Lower leg skin (tissue), 4 donors: ENCODE measurements around the gene TBC1D7. TPM values are rescaled to one million over a fixed set of nuclear protein-coding genes. Genes with fewer than 3 reads are reported as not detected.

Source experiments
- DNase-seq, 2 donors: peaks; one replicate each; pipeline ENCODE4 v3.0.0-alpha.2; 2019; ENCODE audit warnings: low spot score in 2 of 2
- H3K4me3 ChIP-seq: fragments of 200-600 bp; sonication (generic); 2 replicates; pipeline ENCODE4 v1.5.1; 2017; ENCODE audit warnings: mild to moderate bottlenecking, low read depth; ENCODE audit not compliant: poor library complexity, severe bottlenecking
- POLR2A ChIP-seq, 2 donors: fragments of 450-650 bp; IDR thresholded peaks; one replicate each; pipeline ENCODE4 v1.6.1; 2016 to 2017; ENCODE audit warnings: antibody characterized with exemption in 2 of 2, mild to moderate bottlenecking in 1 of 2, moderate library complexity in 1 of 2
- WGBS, 2 donors: methylation state at CpG; one replicate each; pipeline ENCODE4 v1.1.5; 2018; 5-methylcytosine and 5-hydroxymethylcytosine counted together
- intact Hi-C: fragments of 100-400 bp; cut with DNase I; formaldehyde crosslinking; loops from one replicate; pipeline ENCODE4 v1.15.0; 2023; ENCODE audit warnings: low total_unique reads
- total RNA-seq, 4 donors: library from RNA; depleted of rRNA; stranded (reverse); fragments of >200 nt; gene quantifications; one replicate each; pipeline ENCODE4 v1.1.0, GENCODE V29; 2016
- TF ChIP-seq, protein P1 (sequence below), 3 donors: fragments of 450-650 bp; IDR thresholded peaks; one replicate each; pipeline ENCODE4 v1.5.1; 2016; ENCODE audit warnings: antibody characterized with exemption in 3 of 3, mild to moderate bottlenecking in 3 of 3, moderate library complexity in 2 of 3

The TBC1D7 gene
- total RNA-seq, 4 donors from 2014 or later: 8.2 to 15.7 (median 14.3) TPM

DNA sequence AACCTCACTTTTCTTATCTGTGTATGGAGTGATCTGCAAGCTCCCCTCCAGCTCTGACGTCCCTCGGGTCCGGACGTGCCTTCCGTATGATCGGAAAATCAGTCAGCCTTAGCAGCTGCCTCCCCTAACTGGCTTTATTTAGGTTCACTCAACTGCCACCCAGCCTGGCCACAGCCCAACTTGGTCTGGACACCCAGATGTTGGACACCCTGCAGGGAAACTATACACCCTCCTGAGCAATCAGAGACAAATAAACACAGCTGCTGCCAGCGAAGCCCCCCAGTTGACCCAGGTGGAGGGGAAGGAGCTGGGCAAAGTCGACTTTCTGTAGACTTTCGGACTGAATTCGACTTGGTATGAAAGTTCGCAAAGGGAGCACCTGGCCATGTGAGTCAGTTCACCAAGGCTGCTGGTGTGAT lies 28.9 kb downstream of the TBC1D7 start:
- intact Hi-C loops: no loop called here
- WGBS, 2 donors: 93 to 97% methylated on average over 11 of the region's 11 CpGs
- peak in 1 of 2 donors; percentile 58 for DNase-seq
- TF ChIP-seq, protein P1, sequence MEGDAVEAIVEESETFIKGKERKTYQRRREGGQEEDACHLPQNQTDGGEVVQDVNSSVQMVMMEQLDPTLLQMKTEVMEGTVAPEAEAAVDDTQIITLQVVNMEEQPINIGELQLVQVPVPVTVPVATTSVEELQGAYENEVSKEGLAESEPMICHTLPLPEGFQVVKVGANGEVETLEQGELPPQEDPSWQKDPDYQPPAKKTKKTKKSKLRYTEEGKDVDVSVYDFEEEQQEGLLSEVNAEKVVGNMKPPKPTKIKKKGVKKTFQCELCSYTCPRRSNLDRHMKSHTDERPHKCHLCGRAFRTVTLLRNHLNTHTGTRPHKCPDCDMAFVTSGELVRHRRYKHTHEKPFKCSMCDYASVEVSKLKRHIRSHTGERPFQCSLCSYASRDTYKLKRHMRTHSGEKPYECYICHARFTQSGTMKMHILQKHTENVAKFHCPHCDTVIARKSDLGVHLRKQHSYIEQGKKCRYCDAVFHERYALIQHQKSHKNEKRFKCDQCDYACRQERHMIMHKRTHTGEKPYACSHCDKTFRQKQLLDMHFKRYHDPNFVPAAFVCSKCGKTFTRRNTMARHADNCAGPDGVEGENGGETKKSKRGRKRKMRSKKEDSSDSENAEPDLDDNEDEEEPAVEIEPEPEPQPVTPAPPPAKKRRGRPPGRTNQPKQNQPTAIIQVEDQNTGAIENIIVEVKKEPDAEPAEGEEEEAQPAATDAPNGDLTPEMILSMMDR (IDR thresholded peaks at IDR 0.05): no peak
- no peak for TF ChIP-seq POLR2A (IDR thresholded peaks at IDR 0.05)
- H3K4me3 ChIP-seq: no peak overlapping the region

DNA sequence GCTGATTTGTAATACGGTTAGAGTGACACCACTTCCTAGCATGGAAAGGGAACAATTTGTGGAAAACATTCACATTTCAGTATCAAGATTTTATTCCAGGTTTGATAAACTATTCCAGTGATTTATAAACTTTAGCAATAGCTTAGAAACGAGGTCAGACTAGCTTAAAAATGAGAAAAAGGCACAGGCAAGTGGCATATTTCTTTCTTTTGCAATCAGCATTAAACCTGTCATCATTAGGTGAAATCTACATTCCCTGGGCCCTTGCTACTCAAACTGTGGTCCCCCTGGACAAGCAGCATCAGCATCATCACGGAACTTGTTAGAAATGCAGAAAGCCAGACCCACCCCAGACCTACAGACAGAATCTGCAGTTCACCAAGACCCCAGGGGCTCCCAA lies 29.9 kb downstream of the TBC1D7 start:
- no peak for TF ChIP-seq POLR2A (IDR thresholded peaks at IDR 0.05)
- TF ChIP-seq, protein P1 (IDR thresholded peaks at IDR 0.05): no peak
- DNase-seq: no peak
- no peak overlapping the region for H3K4me3 ChIP-seq
- intact Hi-C loops: no loop called here
- WGBS, 2 donors: 82 to 87% methylated on average over 3 of the region's 3 CpGs

DNA sequence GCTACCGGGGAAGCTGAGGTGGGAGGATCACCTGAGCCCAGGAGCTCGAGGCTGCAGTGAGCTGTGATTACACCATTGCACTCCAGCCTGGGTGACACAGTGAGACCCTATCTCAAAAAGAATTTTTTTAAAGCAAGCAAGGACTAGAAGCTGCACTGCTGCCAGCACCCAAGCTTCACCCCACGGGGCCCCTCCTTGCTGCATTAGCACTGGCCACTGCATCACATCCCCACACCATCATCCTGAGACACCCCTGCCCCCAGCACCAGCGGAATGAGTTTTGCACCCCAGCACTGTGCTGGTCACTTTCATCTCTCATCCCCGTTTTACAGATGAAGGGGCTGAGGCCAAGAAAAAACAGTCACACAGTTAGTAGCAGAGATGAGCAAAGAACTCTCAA lies 30.9 kb downstream of the TBC1D7 start:
- intact Hi-C loops: no loop called here
- no peak for DNase-seq
- WGBS, 2 donors: 88 to 99% methylated on average over 5 of the region's 5 CpGs
- no peak overlapping the region for H3K4me3 ChIP-seq
- TF ChIP-seq, protein P1 (IDR thresholded peaks at IDR 0.05): no peak
- TF ChIP-seq POLR2A (IDR thresholded peaks at IDR 0.05): no peak

DNA sequence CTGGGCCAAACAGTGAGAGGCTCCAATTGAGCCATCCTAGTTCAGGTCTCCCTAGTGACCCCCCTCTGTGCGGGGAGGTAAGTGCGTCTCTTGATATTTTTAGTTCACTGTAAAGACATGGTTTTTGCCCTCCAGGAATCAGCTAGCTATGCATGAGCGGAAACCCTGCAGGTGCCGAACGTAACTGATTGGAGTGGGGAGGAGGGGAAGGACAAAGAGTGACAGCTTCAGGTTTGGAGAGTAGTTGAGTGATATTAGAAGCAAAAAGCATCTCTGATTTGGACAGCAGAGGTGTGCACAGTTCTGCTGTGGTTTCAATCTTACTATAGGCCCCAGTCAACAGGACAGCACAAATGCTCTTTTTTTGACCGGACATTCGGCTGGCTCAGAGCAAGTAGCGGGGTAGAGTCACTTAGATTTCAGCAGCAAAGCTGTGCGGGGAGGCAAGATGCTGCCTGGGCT lies 31.8 kb downstream of the TBC1D7 start:
- DNase-seq: peak in 1 of 2 donors; percentile 52
- intact Hi-C loops: no loop called here
- H3K4me3 ChIP-seq: no peak overlapping the region
- 95 to 97% methylated on average over 9 of the region's 9 CpGs for WGBS, 2 donors
- no peak for TF ChIP-seq POLR2A (IDR thresholded peaks at IDR 0.05)
- TF ChIP-seq, protein P1 (IDR thresholded peaks at IDR 0.05): no peak

DNA sequence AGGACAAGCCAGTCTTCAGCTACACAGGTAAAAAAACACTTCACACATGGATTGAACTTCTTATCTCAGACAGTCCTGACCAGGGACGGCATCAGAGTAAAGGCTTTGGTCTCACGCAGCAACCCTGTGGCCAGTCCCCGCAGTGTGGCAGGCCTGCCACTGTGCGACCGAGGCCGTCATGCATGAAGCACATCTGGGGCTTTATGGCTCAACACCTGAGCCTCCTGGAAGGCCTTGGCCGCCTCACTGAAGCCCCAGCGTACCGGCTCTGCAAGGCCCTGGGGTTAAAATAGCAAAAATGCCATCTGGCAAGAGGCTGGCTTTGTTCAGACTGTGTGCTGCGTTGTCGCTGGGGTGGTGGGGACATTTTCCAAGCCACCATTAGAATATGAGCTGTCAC lies 32.8 kb downstream of the TBC1D7 start:
- TF ChIP-seq, protein P1 (IDR thresholded peaks at IDR 0.05): no peak
- no peak for TF ChIP-seq POLR2A (IDR thresholded peaks at IDR 0.05)

DNA sequence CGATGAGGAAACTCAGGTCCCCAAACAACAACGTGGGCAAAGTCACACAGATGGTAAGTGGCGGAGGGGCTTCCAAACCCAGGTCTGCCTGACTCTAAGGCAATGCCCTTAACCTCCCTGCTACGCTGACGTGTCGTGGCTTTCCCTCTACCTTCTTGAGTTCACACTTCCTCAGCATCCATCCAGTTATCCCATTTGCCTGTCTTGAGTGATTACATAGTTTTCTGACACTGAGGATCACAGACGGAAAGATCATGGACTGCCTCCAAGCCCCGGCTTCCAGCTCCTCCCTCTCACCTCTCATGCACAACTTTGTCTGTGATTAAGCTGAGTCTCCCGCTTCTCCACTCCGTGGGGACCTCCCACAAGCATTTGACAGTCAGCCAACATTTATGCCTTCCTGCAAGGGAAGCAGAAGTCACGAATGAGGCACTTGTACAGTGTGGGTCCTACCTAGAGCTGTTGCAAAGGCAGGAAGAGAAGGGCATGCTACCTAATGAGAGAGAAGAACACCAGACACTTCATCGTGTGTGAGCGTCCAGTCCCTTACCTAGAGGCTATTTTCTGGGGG lies 33.8 kb downstream of the TBC1D7 start:
- TF ChIP-seq POLR2A (IDR thresholded peaks at IDR 0.05): no peak
- TF ChIP-seq, protein P1 (IDR thresholded peaks at IDR 0.05): no peak
- DNase-seq: peak in 1 of 2 donors; percentile 69
- H3K4me3 ChIP-seq: no peak overlapping the region
- intact Hi-C loops: no loop called here
- WGBS, 2 donors: 71 to 72% methylated on average over 13 of the region's 13 CpGs

More for the DNA sequence above, 32.8 kb downstream of the TBC1D7 start:
- DNase-seq: no peak
- intact Hi-C loops: no loop called here
- H3K4me3 ChIP-seq: no peak overlapping the region
- 92 to 96% methylated on average over 11 of the region's 11 CpGs for whole genome bisulfite sequencing, 2 donors
